A673 (cell line): ENCODE data around the gene IL10RB.

Source experiments
- EZH2 ChIP-seq: fragments of 200-600 bp; sonication (generic); IDR thresholded peaks from 2 replicates; pipeline ENCODE4 v1.6.1; 2017; ENCODE audit warnings: borderline replicate concordance, low read depth, mild to moderate bottlenecking, mixed read lengths, antibody characterized with exemption, low read length; ENCODE audit not compliant: poor library complexity, severe bottlenecking
- TF ChIP-seq, protein P1 (sequence below): fragments of 300-800, 200-600 bp; sonication (generic); conservative IDR thresholded peaks from 2 replicates; pipeline ENCODE4 v1.5.1; 2017; ENCODE audit warnings: low read depth, mild to moderate bottlenecking, antibody characterized with exemption, low read length, moderate library complexity, mixed read lengths

DNA sequence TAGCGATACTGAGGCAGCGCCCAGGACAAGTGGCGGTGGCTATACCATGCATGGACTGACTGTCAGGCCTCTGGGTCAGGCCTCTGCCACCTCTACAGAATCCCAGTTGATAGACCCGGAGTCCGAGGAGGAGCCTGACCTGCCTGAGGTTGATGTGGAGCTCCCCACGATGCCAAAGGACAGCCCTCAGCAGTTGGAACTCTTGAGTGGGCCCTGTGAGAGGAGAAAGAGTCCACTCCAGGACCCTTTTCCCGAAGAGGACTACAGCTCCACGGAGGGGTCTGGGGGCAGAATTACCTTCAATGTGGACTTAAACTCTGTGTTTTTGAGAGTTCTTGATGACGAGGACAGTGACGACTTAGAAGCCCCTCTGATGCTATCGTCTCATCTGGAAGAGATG, 3.2 kb upstream of the IL10RB start:
- TF ChIP-seq, protein P1, sequence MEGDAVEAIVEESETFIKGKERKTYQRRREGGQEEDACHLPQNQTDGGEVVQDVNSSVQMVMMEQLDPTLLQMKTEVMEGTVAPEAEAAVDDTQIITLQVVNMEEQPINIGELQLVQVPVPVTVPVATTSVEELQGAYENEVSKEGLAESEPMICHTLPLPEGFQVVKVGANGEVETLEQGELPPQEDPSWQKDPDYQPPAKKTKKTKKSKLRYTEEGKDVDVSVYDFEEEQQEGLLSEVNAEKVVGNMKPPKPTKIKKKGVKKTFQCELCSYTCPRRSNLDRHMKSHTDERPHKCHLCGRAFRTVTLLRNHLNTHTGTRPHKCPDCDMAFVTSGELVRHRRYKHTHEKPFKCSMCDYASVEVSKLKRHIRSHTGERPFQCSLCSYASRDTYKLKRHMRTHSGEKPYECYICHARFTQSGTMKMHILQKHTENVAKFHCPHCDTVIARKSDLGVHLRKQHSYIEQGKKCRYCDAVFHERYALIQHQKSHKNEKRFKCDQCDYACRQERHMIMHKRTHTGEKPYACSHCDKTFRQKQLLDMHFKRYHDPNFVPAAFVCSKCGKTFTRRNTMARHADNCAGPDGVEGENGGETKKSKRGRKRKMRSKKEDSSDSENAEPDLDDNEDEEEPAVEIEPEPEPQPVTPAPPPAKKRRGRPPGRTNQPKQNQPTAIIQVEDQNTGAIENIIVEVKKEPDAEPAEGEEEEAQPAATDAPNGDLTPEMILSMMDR, result no peak
- no peak for TF ChIP-seq EZH2
